ENCODE measurements around the gene CXorf58. TPM values are rescaled to one million over a fixed set of nuclear protein-coding genes. Genes with fewer than 3 reads are reported as not detected.

Gene CXorf58
- total RNA-seq, 1 donor from 2014 or later = not detected

- Histone ChIP-seq H3K9ac (ENCODE audit: low read length) (no peak overlapping the region), H2AFZ (ENCODE audit: low read depth, low read length) (no peak overlapping the region), H3K4me2 (ENCODE audit: low read length) (no peak overlapping the region), H3K27ac (ENCODE audit: low read depth, low read length) (no peak overlapping the region), H3K79me2 (ENCODE audit: insufficient read depth, low read length) (no peaks in the 10 kb centered on the region), H3K4me3 (ENCODE audit: insufficient read depth, low read depth, low read length) (no peak overlapping the region), H3K4me1 (ENCODE audit: insufficient read depth, low read length) (no peaks in the 10 kb centered on the region), H4K20me1 (ENCODE audit: insufficient read depth, low read length) (no peaks in the 10 kb centered on the region), H3K36me3 (ENCODE audit: insufficient read depth, low read length) (no peaks in the 10 kb centered on the region), H3K27me3 (ENCODE audit: insufficient read depth, low read length) (no peaks in the 10 kb centered on the region), H3K9me3 (ENCODE audit: insufficient read depth, low read depth, low read length) (no peaks in the 10 kb centered on the region)
- no peak for FAIRE-seq
- DNase-seq (ENCODE audit: low read depth) = no peak
- Mint-ChIP-seq H3K9me3 (ENCODE audit: unreplicated experiment) (peaks cover 3% of the 10 kb centered on the region), H3K27me3 (ENCODE audit: low read depth, unreplicated experiment) (no peaks in the 10 kb centered on the region), H3K27ac (ENCODE audit: unreplicated experiment) (no peak overlapping the region), H3K4me1 (ENCODE audit: low read depth, unreplicated experiment) (peaks cover 1% of the 10 kb centered on the region), H3K36me3 (ENCODE audit: low read depth, unreplicated experiment) (no peaks in the 10 kb centered on the region), H3K4me3 (ENCODE audit: unreplicated experiment) (no peak overlapping the region)
- TF ChIP-seq EZH2 (IDR thresholded peaks at IDR 0.05; ENCODE audit: insufficient read depth, low read length) = no peak
- TF ChIP-seq CTCF (IDR thresholded peaks at IDR 0.05; ENCODE audit: insufficient read depth, low read depth, low read length) = no peak
These were observed 28.4 kb downstream of the CXorf58 start for GRCh38 chrX:23936180-23936579.

- Histone ChIP-seq H3K4me3 (ENCODE audit: insufficient read depth, low read depth, low read length) (no peak overlapping the region), H4K20me1 (ENCODE audit: insufficient read depth, low read length) (no peaks in the 10 kb centered on the region), H3K4me1 (ENCODE audit: insufficient read depth, low read length) (no peaks in the 10 kb centered on the region), H3K9ac (ENCODE audit: low read length) (no peak overlapping the region), H2AFZ (ENCODE audit: low read depth, low read length) (no peak overlapping the region), H3K9me3 (ENCODE audit: insufficient read depth, low read depth, low read length) (no peaks in the 10 kb centered on the region), H3K79me2 (ENCODE audit: insufficient read depth, low read length) (no peaks in the 10 kb centered on the region), H3K4me2 (ENCODE audit: low read length) (no peak overlapping the region), H3K27me3 (ENCODE audit: insufficient read depth, low read length) (no peaks in the 10 kb centered on the region), H3K27ac (ENCODE audit: low read depth, low read length) (no peak overlapping the region), H3K36me3 (ENCODE audit: insufficient read depth, low read length) (no peaks in the 10 kb centered on the region)
- no peak overlapping the region for H3K27ac Mint-ChIP-seq (ENCODE audit: unreplicated experiment)
- no peaks in the 10 kb centered on the region for H3K4me1 Mint-ChIP-seq (ENCODE audit: low read depth, unreplicated experiment)
- H3K4me3 Mint-ChIP-seq (ENCODE audit: unreplicated experiment) = no peak overlapping the region
- TF ChIP-seq CTCF (IDR thresholded peaks at IDR 0.05; ENCODE audit: insufficient read depth, low read depth, low read length) (no peak), EZH2 (IDR thresholded peaks at IDR 0.05; ENCODE audit: insufficient read depth, low read length) (no peak)
- FAIRE-seq (no peak), DNase-seq (ENCODE audit: low read depth) (no peak)
- no peaks in the 10 kb centered on the region for H3K36me3 Mint-ChIP-seq (ENCODE audit: low read depth, unreplicated experiment)
- no peaks in the 10 kb centered on the region for H3K27me3 Mint-ChIP-seq (ENCODE audit: low read depth, unreplicated experiment)
- H3K9me3 Mint-ChIP-seq (ENCODE audit: unreplicated experiment) = peaks cover 3% of the 10 kb centered on the region
These were observed 29.3 kb downstream of the CXorf58 start for GRCh38 chrX:23937100-23937499.

GRCh38 chrX:23938690-23939089 lies 30.9 kb downstream of the CXorf58 start:
- Mint-ChIP-seq H3K36me3 (ENCODE audit: low read depth, unreplicated experiment) (no peaks in the 10 kb centered on the region), H3K4me3 (ENCODE audit: unreplicated experiment) (no peak overlapping the region), H3K27ac (ENCODE audit: unreplicated experiment) (no peak overlapping the region), H3K27me3 (ENCODE audit: low read depth, unreplicated experiment) (no peaks in the 10 kb centered on the region), H3K9me3 (ENCODE audit: unreplicated experiment) (peaks cover 3% of the 10 kb centered on the region), H3K4me1 (ENCODE audit: low read depth, unreplicated experiment) (no peaks in the 10 kb centered on the region)
- Histone ChIP-seq H3K4me1 (ENCODE audit: insufficient read depth, low read length) (no peaks in the 10 kb centered on the region), H4K20me1 (ENCODE audit: insufficient read depth, low read length) (no peaks in the 10 kb centered on the region), H2AFZ (ENCODE audit: low read depth, low read length) (no peak overlapping the region), H3K27ac (ENCODE audit: low read depth, low read length) (no peak overlapping the region), H3K9ac (ENCODE audit: low read length) (no peak overlapping the region), H3K36me3 (ENCODE audit: insufficient read depth, low read length) (no peaks in the 10 kb centered on the region), H3K27me3 (ENCODE audit: insufficient read depth, low read length) (peaks cover 2% of the 10 kb centered on the region), H3K9me3 (ENCODE audit: insufficient read depth, low read depth, low read length) (no peaks in the 10 kb centered on the region), H3K79me2 (ENCODE audit: insufficient read depth, low read length) (no peaks in the 10 kb centered on the region), H3K4me2 (ENCODE audit: low read length) (no peak overlapping the region), H3K4me3 (ENCODE audit: insufficient read depth, low read depth, low read length) (no peak overlapping the region)
- FAIRE-seq (no peak), DNase-seq (ENCODE audit: low read depth) (no peak)
- TF ChIP-seq EZH2 (IDR thresholded peaks at IDR 0.05; ENCODE audit: insufficient read depth, low read length) = no peak
- no peak for TF ChIP-seq CTCF (IDR thresholded peaks at IDR 0.05; ENCODE audit: insufficient read depth, low read depth, low read length)
